ENCODE results near the gene SAPCD2.

SAPCD2 gene

GRCh38 chr9:137048655-137049543 is 21.5 kb downstream of the SAPCD2 start (continued):
- TF ChIP-seq, protein P1, sequence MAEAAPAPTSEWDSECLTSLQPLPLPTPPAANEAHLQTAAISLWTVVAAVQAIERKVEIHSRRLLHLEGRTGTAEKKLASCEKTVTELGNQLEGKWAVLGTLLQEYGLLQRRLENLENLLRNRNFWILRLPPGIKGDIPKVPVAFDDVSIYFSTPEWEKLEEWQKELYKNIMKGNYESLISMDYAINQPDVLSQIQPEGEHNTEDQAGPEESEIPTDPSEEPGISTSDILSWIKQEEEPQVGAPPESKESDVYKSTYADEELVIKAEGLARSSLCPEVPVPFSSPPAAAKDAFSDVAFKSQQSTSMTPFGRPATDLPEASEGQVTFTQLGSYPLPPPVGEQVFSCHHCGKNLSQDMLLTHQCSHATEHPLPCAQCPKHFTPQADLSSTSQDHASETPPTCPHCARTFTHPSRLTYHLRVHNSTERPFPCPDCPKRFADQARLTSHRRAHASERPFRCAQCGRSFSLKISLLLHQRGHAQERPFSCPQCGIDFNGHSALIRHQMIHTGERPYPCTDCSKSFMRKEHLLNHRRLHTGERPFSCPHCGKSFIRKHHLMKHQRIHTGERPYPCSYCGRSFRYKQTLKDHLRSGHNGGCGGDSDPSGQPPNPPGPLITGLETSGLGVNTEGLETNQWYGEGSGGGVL (tag by site-specific recombination; IDR thresholded peaks at IDR 0.05): no peak
- TF ChIP-seq, protein P2, sequence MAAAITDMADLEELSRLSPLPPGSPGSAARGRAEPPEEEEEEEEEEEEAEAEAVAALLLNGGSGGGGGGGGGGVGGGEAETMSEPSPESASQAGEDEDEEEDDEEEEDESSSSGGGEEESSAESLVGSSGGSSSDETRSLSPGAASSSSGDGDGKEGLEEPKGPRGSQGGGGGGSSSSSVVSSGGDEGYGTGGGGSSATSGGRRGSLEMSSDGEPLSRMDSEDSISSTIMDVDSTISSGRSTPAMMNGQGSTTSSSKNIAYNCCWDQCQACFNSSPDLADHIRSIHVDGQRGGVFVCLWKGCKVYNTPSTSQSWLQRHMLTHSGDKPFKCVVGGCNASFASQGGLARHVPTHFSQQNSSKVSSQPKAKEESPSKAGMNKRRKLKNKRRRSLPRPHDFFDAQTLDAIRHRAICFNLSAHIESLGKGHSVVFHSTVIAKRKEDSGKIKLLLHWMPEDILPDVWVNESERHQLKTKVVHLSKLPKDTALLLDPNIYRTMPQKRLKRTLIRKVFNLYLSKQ (tag by site-specific recombination; IDR thresholded peaks at IDR 0.05; ENCODE audit: borderline replicate concordance): no peak
- TF ChIP-seq KLF8 (tag by site-specific recombination; IDR thresholded peaks at IDR 0.05) (peak; percentile 77; the same call in 1 of the 2 replicates), ZNF121 (tag by site-specific recombination; IDR thresholded peaks at IDR 0.05) (no peak), ZBTB21 (tag by site-specific recombination; IDR thresholded peaks at IDR 0.05) (no peak), ZNF624 (tag by site-specific recombination; IDR thresholded peaks at IDR 0.05) (no peak), ZNF707 (tag by site-specific recombination; IDR thresholded peaks at IDR 0.05) (no peak), ZNF133 (tag by site-specific recombination; IDR thresholded peaks at IDR 0.05) (no peak), ZFP69B (tag by site-specific recombination; IDR thresholded peaks at IDR 0.05) (no peak), ZNF138 (tag by site-specific recombination; IDR thresholded peaks at IDR 0.05; ENCODE audit: borderline replicate concordance) (no peak), ZBTB48 (tag by site-specific recombination; IDR thresholded peaks at IDR 0.05) (no peak), ZNF645 (tag by site-specific recombination; IDR thresholded peaks at IDR 0.05) (no peak), ZSCAN16 (tag by site-specific recombination; IDR thresholded peaks at IDR 0.05) (no peak), SP7 (tag by site-specific recombination; IDR thresholded peaks at IDR 0.05) (no peak), ZNF501 (tag by site-specific recombination; IDR thresholded peaks at IDR 0.05) (no peak), TCF7L2 (IDR thresholded peaks at IDR 0.05; ENCODE audit: borderline replicate concordance, low read depth, low read length) (no peak), ZNF768 (tag by site-specific recombination; IDR thresholded peaks at IDR 0.05) (no peak), ZNF677 (tag by site-specific recombination; IDR thresholded peaks at IDR 0.05) (no peak), ZNF558 (tag by site-specific recombination; IDR thresholded peaks at IDR 0.05) (no peak), SETDB1 (IDR thresholded peaks at IDR 0.05; ENCODE audit: insufficient read length, low read length) (no peak), MYNN (tag by site-specific recombination; IDR thresholded peaks at IDR 0.05; ENCODE audit: borderline replicate concordance) (no peak), GFI1B (tag by site-specific recombination; IDR thresholded peaks at IDR 0.05) (no peak), FEZF1 (tag by site-specific recombination; IDR thresholded peaks at IDR 0.05) (no peak)
- TF ChIP-seq, protein P3, sequence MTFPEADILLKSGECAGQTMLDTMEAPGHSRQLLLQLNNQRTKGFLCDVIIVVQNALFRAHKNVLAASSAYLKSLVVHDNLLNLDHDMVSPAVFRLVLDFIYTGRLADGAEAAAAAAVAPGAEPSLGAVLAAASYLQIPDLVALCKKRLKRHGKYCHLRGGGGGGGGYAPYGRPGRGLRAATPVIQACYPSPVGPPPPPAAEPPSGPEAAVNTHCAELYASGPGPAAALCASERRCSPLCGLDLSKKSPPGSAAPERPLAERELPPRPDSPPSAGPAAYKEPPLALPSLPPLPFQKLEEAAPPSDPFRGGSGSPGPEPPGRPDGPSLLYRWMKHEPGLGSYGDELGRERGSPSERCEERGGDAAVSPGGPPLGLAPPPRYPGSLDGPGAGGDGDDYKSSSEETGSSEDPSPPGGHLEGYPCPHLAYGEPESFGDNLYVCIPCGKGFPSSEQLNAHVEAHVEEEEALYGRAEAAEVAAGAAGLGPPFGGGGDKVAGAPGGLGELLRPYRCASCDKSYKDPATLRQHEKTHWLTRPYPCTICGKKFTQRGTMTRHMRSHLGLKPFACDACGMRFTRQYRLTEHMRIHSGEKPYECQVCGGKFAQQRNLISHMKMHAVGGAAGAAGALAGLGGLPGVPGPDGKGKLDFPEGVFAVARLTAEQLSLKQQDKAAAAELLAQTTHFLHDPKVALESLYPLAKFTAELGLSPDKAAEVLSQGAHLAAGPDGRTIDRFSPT (tag by site-specific recombination; IDR thresholded peaks at IDR 0.05): 0 out of 2 replicates have a peak, but pooled peaks have one; percentile 23
- TF ChIP-seq, protein P4, sequence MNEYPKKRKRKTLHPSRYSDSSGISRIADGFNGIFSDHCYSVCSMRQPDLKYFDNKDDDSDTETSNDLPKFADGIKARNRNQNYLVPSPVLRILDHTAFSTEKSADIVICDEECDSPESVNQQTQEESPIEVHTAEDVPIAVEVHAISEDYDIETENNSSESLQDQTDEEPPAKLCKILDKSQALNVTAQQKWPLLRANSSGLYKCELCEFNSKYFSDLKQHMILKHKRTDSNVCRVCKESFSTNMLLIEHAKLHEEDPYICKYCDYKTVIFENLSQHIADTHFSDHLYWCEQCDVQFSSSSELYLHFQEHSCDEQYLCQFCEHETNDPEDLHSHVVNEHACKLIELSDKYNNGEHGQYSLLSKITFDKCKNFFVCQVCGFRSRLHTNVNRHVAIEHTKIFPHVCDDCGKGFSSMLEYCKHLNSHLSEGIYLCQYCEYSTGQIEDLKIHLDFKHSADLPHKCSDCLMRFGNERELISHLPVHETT (tag by site-specific recombination; IDR thresholded peaks at IDR 0.05): no peak
